Adipocyte (in vitro differentiated cells): ENCODE measurements around the gene SAMD7.
A peak's percentile ranks its signal among the peaks of the same experiment; 100 is the strongest.

Experiments
- DNase-seq: peaks from one replicate; pipeline ENCODE4 v3.0.0-alpha.2; 2015; ENCODE audit warnings: low read depth
- H3K27me3 ChIP-seq: replicated peaks from 2 replicates; pipeline ENCODE4 v1.7.0; 2013; ENCODE audit warnings: mild to moderate bottlenecking, low read length, moderate library complexity; ENCODE audit not compliant: control insufficient read depth, insufficient read depth
- H3K36me3 ChIP-seq: 2 replicates; pipeline ENCODE4 v1.7.0; 2013; ENCODE audit warnings: low read length, mild to moderate bottlenecking, moderate library complexity; ENCODE audit not compliant: control insufficient read depth, insufficient read depth, severe bottlenecking
- H3K4me1 ChIP-seq: 2 replicates; pipeline ENCODE4 v1.7.0; 2013; ENCODE audit warnings: mild to moderate bottlenecking, low read length, moderate library complexity; ENCODE audit not compliant: control insufficient read depth, insufficient read depth
- H3K4me3 ChIP-seq: 2 replicates; pipeline ENCODE4 v1.7.0; 2013; ENCODE audit warnings: mild to moderate bottlenecking, low read length, moderate library complexity
- H3K9ac ChIP-seq: 2 replicates; pipeline ENCODE4 v1.7.0; 2013; ENCODE audit warnings: mild to moderate bottlenecking, low read length, moderate library complexity
- H3K9me3 ChIP-seq: 2 replicates; pipeline ENCODE4 v1.7.0; 2013; ENCODE audit warnings: mild to moderate bottlenecking, low read length, moderate library complexity; ENCODE audit not compliant: control insufficient read depth

Gene SAMD7

DNA sequence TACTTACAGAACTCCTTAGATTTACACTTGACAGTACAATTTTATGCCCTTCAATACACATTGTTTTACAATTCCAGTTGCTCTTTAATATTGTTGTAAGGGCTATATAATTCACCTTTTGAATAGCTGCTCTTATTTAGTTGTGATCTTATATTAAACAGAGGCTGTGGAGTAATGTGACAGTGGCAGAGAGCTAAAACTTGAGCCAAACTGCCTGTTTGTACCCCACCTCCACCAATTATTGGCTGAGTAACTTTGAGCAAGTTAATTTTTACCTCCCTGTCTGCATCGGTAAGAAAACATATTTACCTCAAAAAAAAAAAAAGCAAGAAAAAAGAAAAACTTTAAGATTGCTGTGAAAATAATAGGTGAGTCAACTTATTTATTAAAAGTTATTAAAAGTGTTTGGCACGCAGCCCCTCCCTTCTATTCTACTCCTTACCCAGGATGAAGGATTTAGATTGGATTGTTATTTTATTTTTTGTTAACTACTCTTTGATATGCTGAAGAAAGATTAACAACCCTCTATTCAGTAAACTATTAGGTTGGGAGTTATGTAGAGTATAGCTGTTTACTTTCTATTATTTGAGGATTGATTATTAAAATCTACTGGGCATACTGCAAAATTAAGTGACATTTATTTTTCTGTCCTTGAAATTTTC, 57.0 kb downstream of the SAMD7 start:
- Histone ChIP-seq H3K4me3 (peak overlapping the region; percentile 97), H3K27me3 (no peaks in the 10 kb centered on the region), H3K9ac (peak overlapping the region; percentile 94), H3K9me3 (no peaks in the 10 kb centered on the region), H3K36me3 (peaks cover 12% of the 10 kb centered on the region), H3K4me1 (peaks cover 37% of the 10 kb centered on the region)
- no peak for DNase-seq

DNA sequence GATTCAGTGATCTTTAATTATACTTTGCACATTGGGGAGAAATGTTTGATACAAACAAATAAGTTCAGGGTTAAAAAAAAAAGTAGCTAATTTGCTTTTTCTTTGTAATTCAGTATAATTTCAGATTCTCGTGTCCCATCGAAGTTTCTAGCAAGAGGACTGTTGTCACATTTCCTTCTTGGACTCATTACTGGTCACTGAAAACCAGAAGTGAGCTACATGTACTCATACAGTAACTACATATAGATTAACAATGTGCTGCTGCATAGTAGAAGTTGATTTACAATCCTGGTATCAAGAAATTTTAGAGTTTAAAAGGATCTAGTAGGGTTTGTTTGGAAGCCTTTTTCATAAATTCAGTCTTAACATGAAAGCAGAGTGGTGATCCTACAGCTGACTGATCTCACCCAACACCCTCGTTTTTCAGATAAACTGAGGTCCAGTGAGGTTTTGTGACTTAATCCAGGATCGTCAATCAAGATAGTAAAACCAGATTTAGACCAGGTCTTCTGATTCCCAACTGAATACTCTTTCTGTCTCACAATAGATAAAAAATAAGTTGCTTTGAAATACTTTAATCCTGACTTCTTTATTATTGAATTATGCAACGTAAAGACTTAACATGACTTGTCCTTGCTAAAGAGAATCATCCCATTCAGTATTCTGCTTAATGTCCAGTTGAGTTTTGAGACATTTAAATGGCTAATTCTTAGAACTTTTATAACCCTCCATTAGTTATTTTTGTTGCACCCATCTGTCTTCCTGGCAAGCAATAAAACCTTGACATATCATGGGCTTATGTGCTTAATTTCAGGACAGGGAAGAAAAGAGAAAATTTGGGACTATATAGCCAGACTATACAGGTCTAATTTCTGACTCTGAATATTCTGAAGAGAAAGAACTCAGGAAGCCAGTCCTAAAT, 58.1 kb downstream of the SAMD7 start:
- H3K9me3 ChIP-seq = no peaks in the 10 kb centered on the region
- peak overlapping the region; percentile 94 for H3K9ac ChIP-seq
- no peak for DNase-seq
- H3K4me1 ChIP-seq = peaks cover 37% of the 10 kb centered on the region
- peak overlapping the region; percentile 97 for H3K4me3 ChIP-seq
- no peaks in the 10 kb centered on the region for H3K27me3 ChIP-seq
- peaks cover 20% of the 10 kb centered on the region for H3K36me3 ChIP-seq

GRCh38 chr3:169970847-169971246, 59.5 kb downstream of the SAMD7 start:
- Histone ChIP-seq H3K4me1 (peaks cover 37% of the 10 kb centered on the region), H3K36me3 (peaks cover 29% of the 10 kb centered on the region), H3K9me3 (no peaks in the 10 kb centered on the region), H3K27me3 (no peaks in the 10 kb centered on the region), H3K9ac (no peak overlapping the region), H3K4me3 (no peak overlapping the region)
- DNase-seq = no peak

DNA sequence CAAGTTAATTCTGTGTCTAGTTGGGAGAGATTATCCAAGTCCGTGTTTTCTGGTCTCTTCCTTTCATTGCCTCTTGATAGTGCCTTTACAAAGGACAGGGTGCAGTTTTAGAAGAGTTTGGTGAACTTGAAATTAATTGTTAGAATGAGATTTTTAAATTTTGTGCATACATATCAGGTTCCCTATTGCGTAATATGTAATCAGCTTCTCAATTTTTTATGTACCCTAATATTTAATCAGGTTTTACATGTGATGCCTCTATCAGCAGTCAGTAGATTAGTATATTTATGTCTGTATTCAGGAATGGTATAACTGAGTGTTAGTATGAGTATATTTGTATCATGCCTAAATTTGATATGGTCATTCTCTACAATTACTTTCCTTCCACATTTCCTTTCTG, 60.1 kb downstream of the SAMD7 start:
- Histone ChIP-seq H3K36me3 (peaks cover 36% of the 10 kb centered on the region), H3K27me3 (no peaks in the 10 kb centered on the region), H3K9ac (no peak overlapping the region), H3K4me1 (peaks cover 33% of the 10 kb centered on the region), H3K9me3 (no peaks in the 10 kb centered on the region), H3K4me3 (no peak overlapping the region)
- DNase-seq = no peak

GRCh38 chr3:169980055-169980454, 68.7 kb downstream of the SAMD7 start:
- no peaks in the 10 kb centered on the region for H3K27me3 ChIP-seq
- H3K36me3 ChIP-seq = peaks cover 91% of the 10 kb centered on the region
- DNase-seq = peak; percentile 87

GRCh38 chr3:169984292-169984691, 72.9 kb downstream of the SAMD7 start:
- no peak for DNase-seq
- Histone ChIP-seq H3K36me3 (peaks cover 94% of the 10 kb centered on the region), H3K4me3 (no peak overlapping the region), H3K4me1 (peaks cover 15% of the 10 kb centered on the region), H3K27me3 (no peaks in the 10 kb centered on the region), H3K9ac (no peak overlapping the region), H3K9me3 (no peaks in the 10 kb centered on the region)

More at GRCh38 chr3:169980055-169980454, 68.7 kb downstream of the SAMD7 start:
- Histone ChIP-seq H3K4me1 (peaks cover 20% of the 10 kb centered on the region), H3K9me3 (no peaks in the 10 kb centered on the region), H3K9ac (no peak overlapping the region), H3K4me3 (no peak overlapping the region)
